ENCODE measurements around the gene OR2AE1. TPM values are rescaled to one million over a fixed set of nuclear protein-coding genes. Genes with fewer than 3 reads are reported as not detected.

The OR2AE1 gene
- total and polyA plus RNA-seq, 2 of the 13 experiments (the other 11 are each of a cell fraction or from before 2014, with no cell fraction given) = not detected

DNA sequence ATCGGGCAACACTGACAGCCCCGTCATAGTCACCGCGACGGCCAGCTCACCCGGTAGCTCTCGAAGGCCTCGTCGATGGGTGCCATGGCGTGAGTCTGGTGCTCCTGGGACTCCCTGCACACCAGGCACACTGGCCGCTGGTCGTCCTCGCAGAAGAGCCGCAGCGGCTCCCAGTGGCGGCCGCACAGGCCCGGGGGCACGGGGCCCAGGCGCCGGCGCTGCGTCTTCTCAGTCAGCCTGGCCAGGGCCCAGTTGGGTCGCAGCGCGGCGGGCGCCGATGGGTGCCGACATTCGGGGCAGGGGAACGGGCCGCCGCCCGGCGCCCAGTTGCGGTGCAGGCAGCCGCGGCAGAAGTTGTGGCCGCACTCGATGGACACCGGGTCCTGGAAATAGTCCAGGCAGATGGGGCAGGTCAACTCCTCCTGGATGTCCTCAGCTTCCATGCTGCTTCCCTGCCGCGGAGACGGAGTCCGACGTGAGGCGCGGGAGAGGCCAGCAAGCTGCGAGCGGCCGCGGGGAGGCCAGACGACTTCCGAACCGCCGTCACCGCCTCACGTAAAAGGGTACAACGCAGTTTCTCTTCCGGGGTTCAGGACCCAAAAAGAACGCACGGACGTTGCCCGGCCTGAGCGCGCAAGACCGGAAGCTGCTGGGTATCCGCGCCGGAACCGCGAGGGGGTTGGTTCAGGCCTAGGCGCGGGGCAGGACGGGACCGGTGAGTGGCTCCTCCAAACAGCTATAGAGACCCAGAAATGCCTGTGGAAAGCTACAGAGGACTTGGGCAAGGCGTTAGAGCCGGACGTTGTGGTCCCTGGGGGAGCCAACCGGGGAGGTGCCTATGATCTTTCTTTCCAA lies 42.4 kb upstream of the OR2AE1 start, which contains the start of gene TRIM4 (continued):
- peak; percentile 48 for TF ChIP-seq TEAD3 (CRISPR knock-in tag; optimal IDR thresholded peaks at IDR 0.05; ENCODE audit: borderline replicate concordance)
- TF ChIP-seq, protein P1, sequence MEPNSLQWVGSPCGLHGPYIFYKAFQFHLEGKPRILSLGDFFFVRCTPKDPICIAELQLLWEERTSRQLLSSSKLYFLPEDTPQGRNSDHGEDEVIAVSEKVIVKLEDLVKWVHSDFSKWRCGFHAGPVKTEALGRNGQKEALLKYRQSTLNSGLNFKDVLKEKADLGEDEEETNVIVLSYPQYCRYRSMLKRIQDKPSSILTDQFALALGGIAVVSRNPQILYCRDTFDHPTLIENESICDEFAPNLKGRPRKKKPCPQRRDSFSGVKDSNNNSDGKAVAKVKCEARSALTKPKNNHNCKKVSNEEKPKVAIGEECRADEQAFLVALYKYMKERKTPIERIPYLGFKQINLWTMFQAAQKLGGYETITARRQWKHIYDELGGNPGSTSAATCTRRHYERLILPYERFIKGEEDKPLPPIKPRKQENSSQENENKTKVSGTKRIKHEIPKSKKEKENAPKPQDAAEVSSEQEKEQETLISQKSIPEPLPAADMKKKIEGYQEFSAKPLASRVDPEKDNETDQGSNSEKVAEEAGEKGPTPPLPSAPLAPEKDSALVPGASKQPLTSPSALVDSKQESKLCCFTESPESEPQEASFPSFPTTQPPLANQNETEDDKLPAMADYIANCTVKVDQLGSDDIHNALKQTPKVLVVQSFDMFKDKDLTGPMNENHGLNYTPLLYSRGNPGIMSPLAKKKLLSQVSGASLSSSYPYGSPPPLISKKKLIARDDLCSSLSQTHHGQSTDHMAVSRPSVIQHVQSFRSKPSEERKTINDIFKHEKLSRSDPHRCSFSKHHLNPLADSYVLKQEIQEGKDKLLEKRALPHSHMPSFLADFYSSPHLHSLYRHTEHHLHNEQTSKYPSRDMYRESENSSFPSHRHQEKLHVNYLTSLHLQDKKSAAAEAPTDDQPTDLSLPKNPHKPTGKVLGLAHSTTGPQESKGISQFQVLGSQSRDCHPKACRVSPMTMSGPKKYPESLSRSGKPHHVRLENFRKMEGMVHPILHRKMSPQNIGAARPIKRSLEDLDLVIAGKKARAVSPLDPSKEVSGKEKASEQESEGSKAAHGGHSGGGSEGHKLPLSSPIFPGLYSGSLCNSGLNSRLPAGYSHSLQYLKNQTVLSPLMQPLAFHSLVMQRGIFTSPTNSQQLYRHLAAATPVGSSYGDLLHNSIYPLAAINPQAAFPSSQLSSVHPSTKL (CRISPR knock-in tag; IDR thresholded peaks at IDR 0.05) = no peak; the same call in 1 of the 2 replicates
- TF ChIP-seq KDM6A (CRISPR knock-in tag; IDR thresholded peaks at IDR 0.05; ENCODE audit: low read depth) = no peak
- no peak for TF ChIP-seq ZNF672 (CRISPR knock-in tag; IDR thresholded peaks at IDR 0.05)
- no peak for TF ChIP-seq CC2D1A (CRISPR knock-in tag; IDR thresholded peaks at IDR 0.05)
- TF ChIP-seq, protein P2, sequence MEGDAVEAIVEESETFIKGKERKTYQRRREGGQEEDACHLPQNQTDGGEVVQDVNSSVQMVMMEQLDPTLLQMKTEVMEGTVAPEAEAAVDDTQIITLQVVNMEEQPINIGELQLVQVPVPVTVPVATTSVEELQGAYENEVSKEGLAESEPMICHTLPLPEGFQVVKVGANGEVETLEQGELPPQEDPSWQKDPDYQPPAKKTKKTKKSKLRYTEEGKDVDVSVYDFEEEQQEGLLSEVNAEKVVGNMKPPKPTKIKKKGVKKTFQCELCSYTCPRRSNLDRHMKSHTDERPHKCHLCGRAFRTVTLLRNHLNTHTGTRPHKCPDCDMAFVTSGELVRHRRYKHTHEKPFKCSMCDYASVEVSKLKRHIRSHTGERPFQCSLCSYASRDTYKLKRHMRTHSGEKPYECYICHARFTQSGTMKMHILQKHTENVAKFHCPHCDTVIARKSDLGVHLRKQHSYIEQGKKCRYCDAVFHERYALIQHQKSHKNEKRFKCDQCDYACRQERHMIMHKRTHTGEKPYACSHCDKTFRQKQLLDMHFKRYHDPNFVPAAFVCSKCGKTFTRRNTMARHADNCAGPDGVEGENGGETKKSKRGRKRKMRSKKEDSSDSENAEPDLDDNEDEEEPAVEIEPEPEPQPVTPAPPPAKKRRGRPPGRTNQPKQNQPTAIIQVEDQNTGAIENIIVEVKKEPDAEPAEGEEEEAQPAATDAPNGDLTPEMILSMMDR (CRISPR knock-in tag; IDR thresholded peaks at IDR 0.05) = peak; percentile 67
- TF ChIP-seq ZNF792 (CRISPR knock-in tag; IDR thresholded peaks at IDR 0.05) = peak; percentile 88; the same call in 1 of the 2 replicates
- TF ChIP-seq ZNF781 (CRISPR knock-in tag; IDR thresholded peaks at IDR 0.05; ENCODE audit: borderline replicate concordance, not compliant biosample characterization) = no peak
- TF ChIP-seq, protein P3, sequence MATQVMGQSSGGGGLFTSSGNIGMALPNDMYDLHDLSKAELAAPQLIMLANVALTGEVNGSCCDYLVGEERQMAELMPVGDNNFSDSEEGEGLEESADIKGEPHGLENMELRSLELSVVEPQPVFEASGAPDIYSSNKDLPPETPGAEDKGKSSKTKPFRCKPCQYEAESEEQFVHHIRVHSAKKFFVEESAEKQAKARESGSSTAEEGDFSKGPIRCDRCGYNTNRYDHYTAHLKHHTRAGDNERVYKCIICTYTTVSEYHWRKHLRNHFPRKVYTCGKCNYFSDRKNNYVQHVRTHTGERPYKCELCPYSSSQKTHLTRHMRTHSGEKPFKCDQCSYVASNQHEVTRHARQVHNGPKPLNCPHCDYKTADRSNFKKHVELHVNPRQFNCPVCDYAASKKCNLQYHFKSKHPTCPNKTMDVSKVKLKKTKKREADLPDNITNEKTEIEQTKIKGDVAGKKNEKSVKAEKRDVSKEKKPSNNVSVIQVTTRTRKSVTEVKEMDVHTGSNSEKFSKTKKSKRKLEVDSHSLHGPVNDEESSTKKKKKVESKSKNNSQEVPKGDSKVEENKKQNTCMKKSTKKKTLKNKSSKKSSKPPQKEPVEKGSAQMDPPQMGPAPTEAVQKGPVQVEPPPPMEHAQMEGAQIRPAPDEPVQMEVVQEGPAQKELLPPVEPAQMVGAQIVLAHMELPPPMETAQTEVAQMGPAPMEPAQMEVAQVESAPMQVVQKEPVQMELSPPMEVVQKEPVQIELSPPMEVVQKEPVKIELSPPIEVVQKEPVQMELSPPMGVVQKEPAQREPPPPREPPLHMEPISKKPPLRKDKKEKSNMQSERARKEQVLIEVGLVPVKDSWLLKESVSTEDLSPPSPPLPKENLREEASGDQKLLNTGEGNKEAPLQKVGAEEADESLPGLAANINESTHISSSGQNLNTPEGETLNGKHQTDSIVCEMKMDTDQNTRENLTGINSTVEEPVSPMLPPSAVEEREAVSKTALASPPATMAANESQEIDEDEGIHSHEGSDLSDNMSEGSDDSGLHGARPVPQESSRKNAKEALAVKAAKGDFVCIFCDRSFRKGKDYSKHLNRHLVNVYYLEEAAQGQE (IDR thresholded peaks at IDR 0.05; ENCODE audit: borderline replicate concordance in 1 of 2, low read depth in 1 of 2, low read length in 2 of 2) = peak in 1 of 2 experiments; percentile 30; a peak in 1 of 4 replicates
- TF ChIP-seq, protein P4, sequence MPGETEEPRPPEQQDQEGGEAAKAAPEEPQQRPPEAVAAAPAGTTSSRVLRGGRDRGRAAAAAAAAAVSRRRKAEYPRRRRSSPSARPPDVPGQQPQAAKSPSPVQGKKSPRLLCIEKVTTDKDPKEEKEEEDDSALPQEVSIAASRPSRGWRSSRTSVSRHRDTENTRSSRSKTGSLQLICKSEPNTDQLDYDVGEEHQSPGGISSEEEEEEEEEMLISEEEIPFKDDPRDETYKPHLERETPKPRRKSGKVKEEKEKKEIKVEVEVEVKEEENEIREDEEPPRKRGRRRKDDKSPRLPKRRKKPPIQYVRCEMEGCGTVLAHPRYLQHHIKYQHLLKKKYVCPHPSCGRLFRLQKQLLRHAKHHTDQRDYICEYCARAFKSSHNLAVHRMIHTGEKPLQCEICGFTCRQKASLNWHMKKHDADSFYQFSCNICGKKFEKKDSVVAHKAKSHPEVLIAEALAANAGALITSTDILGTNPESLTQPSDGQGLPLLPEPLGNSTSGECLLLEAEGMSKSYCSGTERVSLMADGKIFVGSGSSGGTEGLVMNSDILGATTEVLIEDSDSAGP (CRISPR knock-in tag; IDR thresholded peaks at IDR 0.05; ENCODE audit: borderline replicate concordance) = peak; percentile 93
- TF ChIP-seq ZNF615 (CRISPR knock-in tag; IDR thresholded peaks at IDR 0.05; ENCODE audit: borderline replicate concordance) = no peak
- TF ChIP-seq ZNF674 (CRISPR knock-in tag; IDR thresholded peaks at IDR 0.05; ENCODE audit: low read depth) = no peak
- peak; percentile 88 for TF ChIP-seq ASH2L (IDR thresholded peaks at IDR 0.05; ENCODE audit: insufficient read length, low read depth, low read length)
- no peak for TF ChIP-seq ZNF296 (CRISPR knock-in tag; conservative IDR thresholded peaks at IDR 0.05)
- peak; percentile 92; the same call in 1 of the 2 replicates for TF ChIP-seq ZNF776 (CRISPR knock-in tag; IDR thresholded peaks at IDR 0.05)
- TF ChIP-seq ZNF382 (CRISPR knock-in tag; IDR thresholded peaks at IDR 0.05; ENCODE audit: borderline replicate concordance) = no peak
- TF ChIP-seq IKZF1 (IDR thresholded peaks at IDR 0.05) = no peak
- TF ChIP-seq ESRRA (CRISPR knock-in tag; IDR thresholded peaks at IDR 0.05; ENCODE audit: low read depth) = peak; percentile 69
